ENCODE results near the gene RNF220.

The RNF220 gene

DNA sequence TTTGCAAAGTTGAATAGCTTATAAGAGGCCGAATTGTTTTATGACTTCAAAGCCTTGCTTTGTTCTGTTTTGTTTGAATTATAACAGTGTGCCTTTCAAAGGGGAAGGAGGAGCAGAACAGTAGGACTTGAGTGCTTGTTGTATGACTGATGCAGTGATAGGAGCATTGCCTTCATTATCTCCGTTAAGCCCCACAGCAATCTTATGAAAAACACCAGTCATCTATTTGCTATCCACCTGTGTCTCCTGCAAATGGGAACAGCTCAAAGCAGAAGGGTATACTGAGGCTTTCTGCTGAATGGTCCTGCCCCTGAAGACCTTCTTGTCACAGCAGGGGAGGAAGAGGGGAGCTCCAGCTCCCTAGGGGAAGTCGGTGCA, 127.5 kb downstream of the RNF220 start:
- TF ChIP-seq, protein P1, sequence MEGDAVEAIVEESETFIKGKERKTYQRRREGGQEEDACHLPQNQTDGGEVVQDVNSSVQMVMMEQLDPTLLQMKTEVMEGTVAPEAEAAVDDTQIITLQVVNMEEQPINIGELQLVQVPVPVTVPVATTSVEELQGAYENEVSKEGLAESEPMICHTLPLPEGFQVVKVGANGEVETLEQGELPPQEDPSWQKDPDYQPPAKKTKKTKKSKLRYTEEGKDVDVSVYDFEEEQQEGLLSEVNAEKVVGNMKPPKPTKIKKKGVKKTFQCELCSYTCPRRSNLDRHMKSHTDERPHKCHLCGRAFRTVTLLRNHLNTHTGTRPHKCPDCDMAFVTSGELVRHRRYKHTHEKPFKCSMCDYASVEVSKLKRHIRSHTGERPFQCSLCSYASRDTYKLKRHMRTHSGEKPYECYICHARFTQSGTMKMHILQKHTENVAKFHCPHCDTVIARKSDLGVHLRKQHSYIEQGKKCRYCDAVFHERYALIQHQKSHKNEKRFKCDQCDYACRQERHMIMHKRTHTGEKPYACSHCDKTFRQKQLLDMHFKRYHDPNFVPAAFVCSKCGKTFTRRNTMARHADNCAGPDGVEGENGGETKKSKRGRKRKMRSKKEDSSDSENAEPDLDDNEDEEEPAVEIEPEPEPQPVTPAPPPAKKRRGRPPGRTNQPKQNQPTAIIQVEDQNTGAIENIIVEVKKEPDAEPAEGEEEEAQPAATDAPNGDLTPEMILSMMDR (IDR thresholded peaks at IDR 0.05; ENCODE audit: low read length) = no peak
- TF ChIP-seq EZH2 (IDR thresholded peaks at IDR 0.05; ENCODE audit: borderline replicate concordance, low read length) = no peak
- Histone ChIP-seq H3K4me3 (ENCODE audit: low read depth, low read length, poor library complexity, severe bottlenecking) (no peak overlapping the region), H3K36me3 (ENCODE audit: insufficient read depth, low read length) (no peaks in the 10 kb centered on the region), H2AFZ (ENCODE audit: low read length) (no peak overlapping the region), H3K9me2 (ENCODE audit: low read depth, low read length) (no peaks in the 10 kb centered on the region), H3K9ac (ENCODE audit: low read length) (no peak overlapping the region), H3F3A (ENCODE audit: insufficient read depth, low read length) (no peaks in the 10 kb centered on the region), H3K4me1 (ENCODE audit: insufficient read depth, low read length, severe bottlenecking) (no peaks in the 10 kb centered on the region), H4K20me1 (ENCODE audit: insufficient read depth, low read length) (no peaks in the 10 kb centered on the region), H3K9me3 (ENCODE audit: low read length) (no peaks in the 10 kb centered on the region), H3K27ac (ENCODE audit: low read depth, low read length, poor library complexity, severe bottlenecking) (no peak overlapping the region), H3K4me2 (ENCODE audit: low read length) (no peak overlapping the region), H3K27me3 (ENCODE audit: insufficient read depth, low read length) (peaks cover 5% of the 10 kb centered on the region; the same call in 1 of the 2 replicates), H3K79me2 (ENCODE audit: insufficient read depth, low read length) (no peaks in the 10 kb centered on the region)

DNA sequence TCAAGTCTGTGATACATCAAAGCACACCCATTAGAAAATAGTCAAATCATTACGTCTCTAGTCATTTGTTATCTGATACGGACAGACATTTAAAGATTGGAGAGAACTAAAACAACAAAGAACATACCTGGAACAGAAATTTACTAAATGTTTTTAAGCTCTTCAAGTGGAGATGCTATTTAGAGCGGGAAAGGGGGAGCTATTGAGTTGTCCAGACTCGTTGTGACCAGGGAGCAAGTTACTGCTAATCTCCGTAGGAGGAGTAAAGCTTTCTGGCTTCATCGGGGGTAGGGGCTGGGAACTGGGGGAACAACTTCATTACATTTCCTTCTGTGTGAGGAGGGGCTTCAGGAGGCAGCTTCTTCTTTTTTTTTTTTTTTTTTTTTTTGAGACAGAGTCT, 129.7 kb downstream of the RNF220 start:
- no peaks in the 10 kb centered on the region for H3K36me3 ChIP-seq (ENCODE audit: insufficient read depth, low read length)
- H3K9me3 ChIP-seq (ENCODE audit: low read length) = no peaks in the 10 kb centered on the region
- no peaks in the 10 kb centered on the region for H3F3A ChIP-seq (ENCODE audit: insufficient read depth, low read length)
- H3K4me2 ChIP-seq (ENCODE audit: low read length) = no peak overlapping the region
- TF ChIP-seq, protein P1 (IDR thresholded peaks at IDR 0.05; ENCODE audit: low read length) = no peak
- TF ChIP-seq EZH2 (IDR thresholded peaks at IDR 0.05; ENCODE audit: borderline replicate concordance, low read length) = no peak
- no peaks in the 10 kb centered on the region for H3K4me1 ChIP-seq (ENCODE audit: insufficient read depth, low read length, severe bottlenecking)
- H3K27ac ChIP-seq (ENCODE audit: low read depth, low read length, poor library complexity, severe bottlenecking) = no peak overlapping the region
- no peak overlapping the region for H2AFZ ChIP-seq (ENCODE audit: low read length)
- H3K4me3 ChIP-seq (ENCODE audit: low read depth, low read length, poor library complexity, severe bottlenecking) = no peak overlapping the region
- peaks cover 5% of the 10 kb centered on the region; the same call in 1 of the 2 replicates for H3K27me3 ChIP-seq (ENCODE audit: insufficient read depth, low read length)
- no peaks in the 10 kb centered on the region for H3K79me2 ChIP-seq (ENCODE audit: insufficient read depth, low read length)
- no peaks in the 10 kb centered on the region for H4K20me1 ChIP-seq (ENCODE audit: insufficient read depth, low read length)
- H3K9me2 ChIP-seq (ENCODE audit: low read depth, low read length) = no peaks in the 10 kb centered on the region
- no peak overlapping the region for H3K9ac ChIP-seq (ENCODE audit: low read length)

DNA sequence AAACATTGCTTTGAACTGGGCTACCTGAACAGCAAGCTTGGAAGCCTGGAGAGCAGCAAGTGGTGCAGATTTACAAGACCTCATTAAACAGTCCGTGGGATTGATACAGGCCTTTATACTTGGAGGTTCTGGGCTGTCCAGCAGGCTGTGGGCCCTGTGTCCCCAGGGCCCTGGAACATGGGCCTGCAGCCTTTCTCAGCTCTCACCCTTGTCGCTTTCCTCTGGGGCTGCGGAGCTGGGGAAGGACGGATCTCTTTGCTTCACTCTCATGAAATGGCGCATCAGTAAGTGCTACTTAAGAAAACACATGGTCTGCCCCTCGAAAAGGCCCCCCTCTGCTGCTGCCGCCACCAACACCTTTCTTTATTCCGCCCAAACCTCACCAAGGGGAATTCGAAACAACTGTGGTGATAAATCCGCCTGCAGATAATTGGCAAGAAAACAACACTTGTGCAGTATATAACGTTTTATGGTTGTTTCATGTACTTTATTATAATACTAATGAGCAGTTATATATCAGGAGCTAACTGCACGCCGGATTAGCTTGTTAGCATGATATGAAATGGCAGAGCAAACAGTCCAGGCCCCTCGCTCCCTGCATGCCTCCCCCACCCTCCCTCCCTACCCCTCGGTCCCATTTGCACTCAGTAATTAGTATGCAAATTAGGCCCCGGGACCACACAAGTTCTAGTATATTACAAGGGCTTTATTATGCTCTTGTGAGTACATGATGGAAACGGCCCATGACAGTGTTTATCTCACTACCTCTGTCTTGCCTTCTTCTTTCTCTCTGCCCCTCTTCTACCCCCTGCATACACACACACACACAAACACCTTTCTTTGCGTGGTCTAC, 131.5 kb downstream of the RNF220 start:
- Histone ChIP-seq H3K9me3 (ENCODE audit: low read length) (no peaks in the 10 kb centered on the region), H3K27ac (ENCODE audit: low read depth, low read length, poor library complexity, severe bottlenecking) (no peak overlapping the region), H3K27me3 (ENCODE audit: insufficient read depth, low read length) (peaks cover 5% of the 10 kb centered on the region; the same call in 1 of the 2 replicates), H3K4me2 (ENCODE audit: low read length) (no peak overlapping the region), H3K9me2 (ENCODE audit: low read depth, low read length) (no peaks in the 10 kb centered on the region), H3K4me1 (ENCODE audit: insufficient read depth, low read length, severe bottlenecking) (no peaks in the 10 kb centered on the region), H3K79me2 (ENCODE audit: insufficient read depth, low read length) (no peaks in the 10 kb centered on the region), H2AFZ (ENCODE audit: low read length) (no peak overlapping the region), H4K20me1 (ENCODE audit: insufficient read depth, low read length) (no peaks in the 10 kb centered on the region), H3K4me3 (ENCODE audit: low read depth, low read length, poor library complexity, severe bottlenecking) (no peak overlapping the region), H3K9ac (ENCODE audit: low read length) (no peak overlapping the region), H3F3A (ENCODE audit: insufficient read depth, low read length) (no peaks in the 10 kb centered on the region), H3K36me3 (ENCODE audit: insufficient read depth, low read length) (no peaks in the 10 kb centered on the region)
- TF ChIP-seq, protein P1 (IDR thresholded peaks at IDR 0.05; ENCODE audit: low read length) = no peak
- TF ChIP-seq EZH2 (IDR thresholded peaks at IDR 0.05; ENCODE audit: borderline replicate concordance, low read length) = no peak
